ENCODE measurements around the gene SMIM14. TPM values are rescaled to one million over a fixed set of nuclear protein-coding genes. Genes with fewer than 3 reads are reported as not detected.

SMIM14 gene
- total and polyA plus RNA-seq, 2 of the 8 experiments (the other 6 are each of a cell fraction or from before 2014, with no cell fraction given), result 29.1 to 31.0 TPM

GRCh38 chr4:39521253-39521919, 117.3 kb downstream of the SMIM14 start (continued):
- TF ChIP-seq RNF2 (IDR thresholded peaks at IDR 0.05; ENCODE audit: borderline replicate concordance, low read depth, low read length, missing control alignments, poor library complexity, severe bottlenecking) (no peak), NRF1 (IDR thresholded peaks at IDR 0.05; ENCODE audit: low read depth, low read length) (no peak), HDAC2 (IDR thresholded peaks at IDR 0.05; ENCODE audit: borderline replicate concordance in 1 of 2, low read depth in 2 of 2, low read length in 2 of 2) (no peak), MAFK (IDR thresholded peaks at IDR 0.05; ENCODE audit: low read depth, low read length) (no peak), SIRT6 (IDR thresholded peaks at IDR 0.05; ENCODE audit: low read length) (no peak), TAF1 (IDR thresholded peaks at IDR 0.05; ENCODE audit: low read depth, low read length) (no peak), JUND (IDR thresholded peaks at IDR 0.05; ENCODE audit: low read length) (no peak), POLR2AphosphoS5 (IDR thresholded peaks at IDR 0.05; ENCODE audit: low read depth, low read length) (no peak), POLR2A (IDR thresholded peaks at IDR 0.05; ENCODE audit: control extremely low read depth in 1 of 2, low read depth in 2 of 2, low read length in 2 of 2) (no peak), CBX5 (IDR thresholded peaks at IDR 0.05; ENCODE audit: low read depth, low read length) (no peak)
